ENCODE measurements around the gene GAB2.
"Not testable (repeated sequence)": the region's sequence is repeated elsewhere in the genome, so short reads cannot be mapped to it uniquely, and the experiment has no call there.

GAB2 gene

GRCh38 chr11:78248903-78249302 is 168.7 kb downstream of the GAB2 start:
- DNase-seq (ENCODE audit: low read depth), result no peak

- no peak for DNase-seq (ENCODE audit: low read depth)
Measured at GRCh38 chr11:78248191-78248590, 169.4 kb downstream of the GAB2 start.

GRCh38 chr11:78244546-78245255 is 172.9 kb downstream of the GAB2 start:
- no peak for DNase-seq (ENCODE audit: low read depth)

- DNase-seq (ENCODE audit: low read depth), result no peak
Measured at GRCh38 chr11:78244080-78244479, 173.5 kb downstream of the GAB2 start.

- DNase-seq (ENCODE audit: low read depth), result no peak
Measured at GRCh38 chr11:78241475-78241874, 176.1 kb downstream of the GAB2 start.

- no peak for DNase-seq (ENCODE audit: low read depth)
Measured at GRCh38 chr11:78239781-78240180, 177.8 kb downstream of the GAB2 start.

GRCh38 chr11:78237293-78238046 is 180.2 kb downstream of the GAB2 start:
- DNase-seq (ENCODE audit: low read depth), result no peak

GRCh38 chr11:78234006-78234405 is 183.6 kb downstream of the GAB2 start:
- no peak for DNase-seq (ENCODE audit: low read depth)

- DNase-seq (ENCODE audit: low read depth), result not testable (repeated sequence)
Measured at GRCh38 chr11:78233046-78233445, 184.6 kb downstream of the GAB2 start.

GRCh38 chr11:78231962-78232501 is 185.6 kb downstream of the GAB2 start:
- DNase-seq (ENCODE audit: low read depth), result no peak

- no peak for DNase-seq (ENCODE audit: low read depth)
Measured at GRCh38 chr11:78230161-78230877, 187.3 kb downstream of the GAB2 start.

- no peak for DNase-seq (ENCODE audit: low read depth)
Measured at GRCh38 chr11:78229106-78229505, 188.5 kb downstream of the GAB2 start.

- DNase-seq (ENCODE audit: low read depth), result no peak
Measured at GRCh38 chr11:78228467-78228866, 189.2 kb downstream of the GAB2 start.

GRCh38 chr11:78227921-78228320 is 189.7 kb downstream of the GAB2 start:
- DNase-seq (ENCODE audit: low read depth), result no peak

- no peak for DNase-seq (ENCODE audit: low read depth)
Measured at GRCh38 chr11:78226684-78227680, 190.6 kb downstream of the GAB2 start.

- no peak for DNase-seq (ENCODE audit: low read depth)
Measured at GRCh38 chr11:78224906-78225420, 192.7 kb downstream of the GAB2 start.

GRCh38 chr11:78224506-78224905 is 193.1 kb downstream of the GAB2 start:
- DNase-seq (ENCODE audit: low read depth), result no peak

GRCh38 chr11:78223320-78223954 is 194.2 kb downstream of the GAB2 start:
- no peak for DNase-seq (ENCODE audit: low read depth)

- not testable (repeated sequence) for DNase-seq (ENCODE audit: low read depth)
Measured at GRCh38 chr11:78222726-78223125, 194.9 kb downstream of the GAB2 start.
